Islet of Langerhans (tissue), 1 donor: ENCODE results near the gene CFAP57.

ENCODE experiments used
- FAIRE-seq: peaks from one replicate; lab custom pipeline; 2011; peaks lifted over from hg19 to GRCh38; lab: Jason Lieb, UNC

Gene CFAP57

DNA sequence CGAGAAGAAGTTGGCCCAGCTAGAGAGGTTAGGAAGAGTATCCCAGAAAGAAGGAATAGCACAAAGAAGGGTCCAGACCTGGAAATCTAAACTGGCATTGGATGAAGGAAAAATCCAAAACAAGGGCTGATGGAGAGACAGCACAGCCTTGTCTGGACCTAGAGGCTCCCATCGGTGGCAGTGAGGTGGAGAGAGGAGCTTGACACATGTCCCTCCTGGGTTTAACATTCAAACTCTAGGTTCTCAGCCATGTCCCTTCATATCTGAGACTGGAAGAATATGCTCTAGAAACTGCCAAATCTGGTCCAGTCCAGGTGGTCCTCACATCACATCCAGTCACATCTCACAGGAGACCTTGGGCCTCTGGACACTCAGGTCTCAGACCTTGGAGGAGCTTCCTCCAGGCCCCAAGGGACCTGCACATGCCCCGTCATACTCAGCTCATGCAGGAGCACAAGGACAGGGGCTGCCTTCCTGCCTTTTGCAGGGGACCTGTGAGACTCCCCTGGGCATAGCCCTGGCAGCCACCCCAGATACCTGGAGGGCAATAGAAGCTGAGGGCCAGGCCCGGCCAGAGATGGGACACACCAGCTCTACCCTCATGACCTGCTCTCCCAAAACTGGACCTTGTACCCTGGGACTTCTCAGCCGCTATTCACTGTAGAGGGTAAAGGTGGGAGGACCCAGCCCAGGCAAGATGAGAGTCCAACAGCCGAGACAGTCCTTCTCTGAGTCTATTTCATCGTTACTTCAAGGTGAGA, 105.2 kb downstream of the CFAP57 start:
- no peak for FAIRE-seq

DNA sequence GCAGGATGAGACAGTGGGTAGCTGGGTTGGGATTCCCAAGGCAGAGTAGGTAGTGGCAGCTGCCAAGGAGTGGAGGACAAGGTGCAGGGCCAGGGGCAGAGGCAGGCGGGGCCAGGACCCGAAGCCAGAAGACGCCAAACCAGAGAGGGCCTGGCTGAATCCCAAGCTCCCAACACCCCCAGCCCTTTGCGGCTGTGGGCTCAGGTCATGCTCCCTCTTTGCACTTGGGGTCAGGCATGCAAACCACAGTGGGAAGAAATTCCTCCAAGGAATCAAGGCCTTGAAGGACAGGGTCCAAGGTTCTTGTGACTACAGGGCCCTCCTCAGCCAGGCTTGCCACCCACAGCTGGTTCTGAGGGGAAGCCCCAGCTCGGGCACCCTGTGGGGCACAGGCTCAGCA, 107.0 kb downstream of the CFAP57 start:
- FAIRE-seq: no peak

DNA sequence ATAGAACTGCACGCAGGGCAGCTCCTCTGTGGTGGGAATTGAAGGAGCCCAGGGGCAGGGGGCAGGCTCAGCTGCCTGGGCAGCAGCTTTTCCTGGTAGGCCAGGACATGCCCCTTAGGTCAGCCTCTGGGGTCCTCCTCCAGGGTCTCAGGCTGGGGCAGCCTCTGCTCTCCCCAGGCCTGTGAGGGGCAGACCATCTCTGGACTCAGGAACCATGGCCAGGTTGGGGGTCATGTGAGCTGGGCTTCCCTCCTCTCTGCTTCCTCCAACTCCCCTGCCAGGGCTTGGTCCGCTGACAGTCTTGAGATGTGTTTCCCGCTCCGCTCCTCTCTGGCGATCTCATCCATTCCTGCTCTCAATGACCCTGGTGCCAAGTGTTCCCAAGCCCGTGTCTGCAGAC, 107.5 kb downstream of the CFAP57 start:
- FAIRE-seq: no peak

GRCh38 chr1:43280692-43281091, 108.6 kb downstream of the CFAP57 start:
- FAIRE-seq: no peak

- FAIRE-seq: no peak
These were observed 110.4 kb downstream of the CFAP57 start for GRCh38 chr1:43282220-43283195.

GRCh38 chr1:43284065-43284464, 111.9 kb downstream of the CFAP57 start:
- no peak for FAIRE-seq

DNA sequence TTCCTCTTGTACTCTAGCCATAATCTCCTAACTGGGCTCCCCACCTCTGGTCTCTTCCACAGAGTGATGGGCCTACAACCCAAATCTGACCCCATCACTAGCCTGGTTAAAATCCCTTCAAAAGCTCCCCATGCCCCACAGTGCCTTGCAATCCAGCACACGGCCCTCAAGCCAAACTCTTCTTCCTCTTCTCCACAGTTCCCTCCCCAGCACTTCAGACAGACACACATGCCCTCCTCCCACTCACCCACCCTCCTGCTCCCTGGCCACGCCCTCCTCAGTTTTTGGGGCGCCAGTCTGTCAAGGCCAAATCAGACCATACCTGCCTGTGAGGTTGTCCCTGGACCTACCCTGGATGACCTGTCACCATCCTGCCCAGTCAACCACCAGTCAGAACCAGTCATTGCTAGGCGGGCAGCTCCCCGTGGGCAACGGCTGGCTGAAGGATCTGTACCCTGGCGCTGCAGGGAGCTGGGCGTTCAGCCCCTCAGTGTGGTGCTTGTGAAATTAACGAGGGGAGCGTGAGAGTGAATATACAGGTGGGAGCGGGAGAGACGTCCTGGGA, 112.5 kb downstream of the CFAP57 start:
- no peak for FAIRE-seq

- no peak for FAIRE-seq
These were observed 113.3 kb downstream of the CFAP57 start, which contains the start of gene C1orf210 for GRCh38 chr1:43285269-43285990. TSS of gene C1orf210 (minus strand) at chr1:43285581. CDS start at chr1:43283270, 2,311 bp downstream.

DNA sequence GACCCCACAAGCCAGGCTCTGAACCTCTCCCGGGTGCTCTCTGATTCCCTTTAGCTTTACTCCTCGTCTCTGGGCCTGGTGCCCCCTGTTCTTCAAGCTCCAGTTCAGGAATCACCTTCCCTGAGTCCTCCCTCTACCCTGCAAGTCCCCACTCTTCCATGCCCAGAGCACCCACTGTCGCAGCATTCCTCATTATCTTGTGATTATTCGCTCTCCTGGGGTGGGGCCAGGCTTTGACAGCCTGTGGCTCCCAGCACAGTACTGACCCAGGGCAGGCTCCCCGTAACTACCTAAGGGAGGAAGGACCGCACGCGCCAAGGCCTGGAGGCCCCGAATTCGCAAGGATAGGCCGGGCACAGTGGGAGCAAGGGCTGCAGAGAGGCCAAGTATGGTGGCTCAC, 114.0 kb downstream of the CFAP57 start:
- FAIRE-seq: no peak

DNA sequence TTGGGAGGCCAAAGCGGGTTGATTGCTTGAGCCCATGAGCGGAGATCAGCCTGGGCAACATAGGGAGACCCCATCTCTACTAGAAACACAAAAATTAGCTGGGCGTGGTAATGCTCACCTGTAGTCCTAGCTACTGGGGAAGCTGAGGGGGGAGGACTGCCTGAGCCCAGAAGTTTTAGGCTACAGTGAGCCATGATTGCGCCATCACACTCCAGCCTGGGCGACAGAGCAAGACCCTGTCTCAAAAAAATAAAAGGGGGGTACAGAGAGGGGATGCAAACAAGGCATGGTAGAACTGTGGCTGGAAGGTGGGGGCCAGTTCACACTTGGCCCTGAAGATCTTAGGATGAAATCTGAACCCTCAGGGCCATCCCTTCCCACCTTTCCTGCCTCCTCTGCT, 114.4 kb downstream of the CFAP57 start:
- FAIRE-seq: no peak

DNA sequence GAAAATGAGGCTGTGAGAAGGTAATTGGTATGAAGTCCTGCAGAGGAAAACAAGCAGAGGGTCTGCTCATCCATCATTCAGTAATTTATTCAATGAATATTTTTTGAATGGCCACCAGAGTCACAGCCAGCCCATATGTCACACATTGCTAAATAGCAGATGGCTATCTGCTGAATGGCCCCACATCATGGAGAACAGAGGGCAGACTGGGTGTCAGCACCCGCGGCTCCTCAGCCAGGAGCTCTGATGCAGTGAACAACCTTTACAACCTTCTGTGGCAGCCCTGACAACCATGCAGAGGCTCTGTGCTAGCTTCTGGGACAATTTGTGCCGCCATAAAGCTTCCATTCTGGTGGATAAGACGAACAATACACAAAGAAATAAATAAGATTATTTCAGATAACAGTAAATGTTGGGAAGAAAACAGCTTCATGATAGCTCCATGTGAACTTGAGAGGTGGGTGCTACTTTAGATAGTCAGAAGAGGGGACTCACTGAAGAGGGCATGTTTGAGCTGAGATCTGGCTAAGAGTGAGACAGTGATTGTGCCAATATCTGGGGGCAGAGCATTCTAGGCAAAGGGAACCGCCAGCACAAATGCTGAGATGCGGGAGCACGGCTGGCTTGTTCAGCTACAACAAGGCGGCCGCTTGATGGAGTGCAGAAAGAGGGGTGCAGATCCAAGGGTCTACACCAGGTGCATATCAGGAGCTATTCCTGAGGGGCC, 116.1 kb downstream of the CFAP57 start:
- FAIRE-seq: no peak

DNA sequence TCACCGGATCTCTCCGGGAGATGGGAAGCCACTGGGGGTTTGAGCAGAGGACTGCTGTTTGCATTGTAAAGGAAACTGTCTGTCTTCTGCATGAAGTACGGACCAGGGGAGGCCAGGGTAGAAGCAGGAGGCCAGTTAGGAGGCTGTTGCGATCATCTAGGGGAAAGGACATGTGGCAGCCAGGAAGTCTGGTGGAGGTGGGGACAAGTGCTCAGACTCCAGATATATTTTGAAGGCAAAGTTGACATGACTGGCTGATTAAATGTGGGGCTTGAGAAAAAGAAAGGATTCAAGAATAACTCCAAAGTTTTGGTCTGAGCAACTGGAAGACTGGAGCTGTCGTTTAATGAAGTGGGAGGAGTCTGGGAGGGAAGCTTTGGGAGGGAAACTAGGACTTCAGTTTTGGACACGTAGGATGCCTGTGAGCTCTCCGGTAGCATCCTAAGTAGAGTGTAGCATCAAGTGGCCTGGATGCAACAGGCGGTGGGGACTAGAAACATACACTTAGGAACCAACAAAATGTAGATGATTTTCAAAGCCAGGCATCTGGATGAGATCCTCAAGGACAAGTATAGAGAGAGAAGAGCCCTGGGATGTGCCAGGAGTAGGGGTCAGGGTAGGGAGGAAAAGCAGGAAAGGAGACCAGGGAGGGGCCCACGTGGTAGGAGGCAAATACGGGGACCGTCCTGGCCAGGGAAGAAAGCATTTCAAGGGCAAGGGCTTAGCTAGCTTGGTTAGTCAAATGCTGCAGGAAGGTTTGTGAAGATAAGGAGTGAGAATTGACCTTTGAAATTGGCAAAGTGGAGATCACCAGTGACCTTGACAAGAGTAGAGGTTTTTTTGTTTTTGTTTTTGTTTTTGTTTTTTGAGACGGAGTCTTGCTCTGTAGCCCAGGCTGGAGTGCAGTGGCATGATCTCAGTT, 116.9 kb downstream of the CFAP57 start:
- no peak for FAIRE-seq

DNA sequence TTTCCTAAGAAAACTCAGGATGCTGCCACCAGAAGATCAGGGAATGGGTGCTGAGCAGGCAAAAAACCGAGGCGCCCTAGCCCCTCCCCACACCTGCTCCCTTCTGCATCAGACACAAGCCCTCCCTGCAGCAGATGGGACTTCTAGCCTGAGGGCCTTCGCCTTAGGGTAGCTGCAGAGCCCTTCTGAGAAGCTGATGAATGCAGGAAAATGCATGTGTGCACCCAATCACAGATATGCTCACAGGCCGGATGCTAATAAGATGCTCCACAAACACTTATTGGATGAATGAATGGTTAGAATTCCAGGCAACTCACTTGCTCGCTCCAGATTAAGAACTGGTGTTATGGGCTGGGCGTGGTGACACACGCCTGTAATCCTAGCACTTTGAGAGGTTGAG, 120.1 kb downstream of the CFAP57 start:
- no peak for FAIRE-seq

- FAIRE-seq: no peak
These were observed 120.5 kb downstream of the CFAP57 start for GRCh38 chr1:43292679-43293078.

DNA sequence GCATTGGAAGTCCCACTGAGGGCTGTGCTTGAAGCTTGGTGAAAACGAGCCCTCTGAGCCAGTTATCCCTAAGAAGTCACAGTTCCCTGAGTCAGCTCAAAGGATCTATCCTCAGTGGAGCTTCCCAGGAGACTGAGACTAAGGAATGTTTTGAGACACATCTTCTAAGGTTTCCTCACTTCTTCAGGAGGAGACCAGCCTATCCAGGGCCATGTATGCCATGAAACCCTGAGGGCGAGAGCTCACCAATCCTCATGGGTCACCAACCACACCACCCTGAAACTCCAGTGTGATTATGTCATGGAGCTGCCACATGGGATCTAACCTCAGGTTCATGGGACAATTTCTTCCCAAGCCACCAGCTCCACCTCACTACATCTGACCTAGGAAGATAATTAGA, 121.0 kb downstream of the CFAP57 start:
- no peak for FAIRE-seq

DNA sequence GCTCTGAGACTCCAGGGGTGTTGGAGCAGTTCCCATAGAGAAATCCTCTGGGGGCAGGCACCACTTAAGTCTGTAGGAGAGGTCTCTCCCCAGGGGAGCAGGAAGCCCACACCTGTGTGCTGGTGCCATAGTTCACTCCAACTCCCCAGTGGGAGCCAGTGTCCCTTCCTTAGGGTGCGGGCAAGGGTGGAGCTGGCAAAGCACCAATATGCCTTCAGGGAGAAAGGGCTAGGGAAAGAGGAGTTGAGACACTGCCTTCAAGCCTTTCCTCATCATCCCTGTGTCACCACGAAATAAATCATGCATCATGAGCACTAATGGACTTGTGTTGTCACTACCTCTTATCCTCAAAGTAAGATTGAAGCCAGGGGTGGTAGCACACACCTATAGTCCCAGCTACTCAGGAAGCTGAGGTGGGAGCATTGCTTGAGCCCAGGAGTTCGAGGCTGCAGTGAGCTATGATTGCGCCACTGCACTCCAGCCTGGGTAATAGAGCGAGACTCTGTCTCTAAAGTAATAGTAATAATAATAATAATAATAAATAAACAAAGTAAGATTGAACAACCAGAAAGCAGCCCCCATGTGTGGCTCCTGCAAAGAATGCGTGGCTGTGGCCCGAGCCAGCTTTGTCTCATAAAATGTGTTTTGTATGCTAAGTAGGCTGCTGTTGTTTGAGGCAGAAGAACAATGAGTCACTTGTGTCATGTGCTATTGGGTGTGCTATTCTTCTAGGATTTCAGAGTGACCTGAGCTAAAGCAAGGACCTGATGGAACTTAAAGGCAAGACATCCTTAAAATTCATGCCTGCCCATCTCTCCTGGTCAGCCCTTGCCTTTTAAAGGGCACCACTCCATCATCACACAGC, 122.0 kb downstream of the CFAP57 start:
- FAIRE-seq: no peak

DNA sequence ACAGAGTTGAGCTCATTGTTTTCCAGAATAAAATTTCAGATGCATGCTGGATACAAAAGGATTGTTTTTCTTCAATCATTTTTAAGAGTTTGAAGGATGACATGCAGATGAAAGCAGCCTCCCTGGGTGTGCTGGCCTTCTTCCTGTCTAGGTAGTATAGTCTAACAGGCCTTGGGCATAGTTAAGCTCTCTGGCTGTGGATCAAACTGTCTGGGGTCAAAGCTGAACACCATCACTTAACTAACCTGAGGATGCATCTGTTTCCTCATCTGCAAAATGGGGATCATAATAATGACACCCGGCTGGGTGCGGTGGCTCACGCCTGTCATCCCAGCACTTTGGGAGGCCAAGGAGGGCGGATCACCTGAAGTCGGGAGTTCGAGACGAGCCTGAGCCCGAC, 122.6 kb downstream of the CFAP57 start:
- FAIRE-seq: no peak

DNA sequence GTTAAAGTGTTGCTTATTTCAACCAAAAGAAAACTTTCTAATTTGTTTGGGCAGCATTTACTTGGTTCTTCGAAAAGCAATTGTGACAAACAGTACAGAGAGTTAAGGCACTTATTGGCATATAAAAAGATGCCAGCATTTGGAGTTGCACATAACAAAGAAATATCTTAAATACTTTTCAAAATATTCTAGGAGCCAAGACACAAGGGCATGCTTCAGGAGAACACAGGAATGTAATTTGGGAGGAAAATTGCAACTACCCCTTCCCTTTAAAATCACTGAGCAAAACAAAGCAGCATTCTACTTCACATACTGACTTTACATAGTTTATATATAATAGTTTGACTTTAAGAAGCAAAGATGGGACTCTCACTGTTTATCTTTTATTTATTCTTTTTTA, 124.1 kb downstream of the CFAP57 start:
- FAIRE-seq: no peak

DNA sequence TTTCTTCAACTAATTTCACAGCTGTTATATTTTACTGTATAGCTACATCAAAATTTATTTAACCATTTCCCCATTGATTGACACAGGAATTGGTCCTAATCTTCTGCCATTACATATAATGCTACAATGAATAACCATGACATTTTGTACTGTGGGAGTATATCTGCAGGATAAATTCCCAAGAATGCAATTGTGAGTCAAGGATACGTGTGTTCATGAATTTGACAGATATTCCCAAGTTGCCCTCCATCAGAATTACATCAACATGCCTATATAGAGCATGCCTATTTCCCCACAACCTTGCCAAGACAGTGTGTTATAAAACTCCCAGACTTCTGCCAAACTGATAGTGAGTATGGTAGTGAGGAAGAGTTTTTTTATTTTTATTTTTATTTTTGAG, 125.9 kb downstream of the CFAP57 start:
- no peak for FAIRE-seq

DNA sequence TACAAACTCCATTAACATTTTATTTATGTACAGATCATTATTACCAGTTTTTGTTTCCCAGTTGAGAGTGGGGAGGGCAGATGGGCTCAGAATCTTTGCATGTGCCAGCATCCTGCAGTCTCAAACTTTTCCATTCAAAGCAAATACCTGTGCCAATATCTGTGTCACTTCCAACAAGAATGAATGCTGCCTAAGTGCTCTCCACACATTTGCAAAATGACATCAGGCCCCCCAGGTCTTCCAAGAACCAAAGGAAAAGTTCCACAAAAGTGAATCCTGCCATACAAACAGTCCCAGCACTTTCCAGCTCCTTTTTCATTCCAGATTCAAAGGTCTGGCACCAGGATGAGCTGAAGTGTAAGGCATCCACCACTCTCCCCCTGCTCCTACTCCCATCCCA, 127.0 kb downstream of the CFAP57 start:
- no peak for FAIRE-seq
